Panc1 (cell line): ENCODE results near the gene PEPD. TPM values are rescaled to one million over a fixed set of nuclear protein-coding genes. Genes with fewer than 3 reads are reported as not detected.

Experiments
- ATAC-seq: fragments of 200-7000 bp; cut with Tn5 transposase; 2 replicates; pipeline ENCODE4 v1.9.1; 2020; ENCODE audit warnings: mild to moderate bottlenecking, moderate library complexity
- BruUV-seq: library from RNA; stranded (reverse); fragments of 400-500 nt; replicated peaks from 2 replicates; lab custom pipeline; 2021; lab: Mats Ljungman, UMichigan
- CTCF ChIA-PET: fragments of 300-600 bp; sonication (Branson Sonifier 250); formaldehyde crosslinking; loops from one replicate; lab custom pipeline; 2022; ENCODE audit warnings: antibody characterized with exemption; lab: Charles Lee
- POLR2A ChIA-PET: fragments of 300-600 bp; sonication (Branson Sonifier 250); formaldehyde crosslinking; loops from one replicate; lab custom pipeline; 2022; ENCODE audit warnings: antibody characterized with exemption; lab: Charles Lee
- DNase-seq: peaks from one replicate; pipeline ENCODE4 v3.0.0-alpha.2; 2010; ENCODE audit warnings: low read depth, low spot score
- H3K27ac ChIP-seq: 2 replicates; pipeline ENCODE4 v1.5.1; 2011; ENCODE audit warnings: mild to moderate bottlenecking, low read length, inconsistent platforms
- H3K27me3 ChIP-seq: fragments of 200-500 bp; sonication (Bioruptor generic); 2 replicates; pipeline ENCODE4 v1.6.0; 2014; ENCODE audit warnings: low read length, inconsistent platforms; ENCODE audit not compliant: control insufficient read depth, insufficient read depth
- H3K36me3 ChIP-seq: fragments of 200-500 bp; sonication (Bioruptor generic); 2 replicates; pipeline ENCODE4 v1.5.1; 2014; ENCODE audit warnings: inconsistent platforms, mild to moderate bottlenecking, low read length, moderate library complexity; ENCODE audit not compliant: control insufficient read depth, insufficient read depth
- H3K4me1 ChIP-seq: 2 replicates; pipeline ENCODE4 v1.5.1; 2011; ENCODE audit warnings: inconsistent platforms, mild to moderate bottlenecking, low read length, moderate library complexity; ENCODE audit not compliant: control insufficient read depth, insufficient read depth
- H3K4me3 ChIP-seq, 2 experiments: 2 replicates each; pipeline ENCODE4 v1.5.1; 2011 to 2012; ENCODE audit warnings: low read depth in 2 of 2, low read length in 2 of 2, mild to moderate bottlenecking in 2 of 2, inconsistent platforms in 1 of 2, moderate library complexity in 1 of 2
- H3K9me3 ChIP-seq: fragments of 200-500 bp; sonication (Bioruptor generic); 2 replicates; pipeline ENCODE4 v1.5.1; 2014; ENCODE audit warnings: low read depth, mild to moderate bottlenecking, inconsistent platforms, low read length, moderate library complexity; ENCODE audit not compliant: control insufficient read depth, insufficient read depth
- CTCF ChIP-seq: fragments of 450-650 bp; IDR thresholded peaks from 2 replicates; pipeline ENCODE4 v1.5.1; 2017; ENCODE audit warnings: mild to moderate bottlenecking
- POLR2AphosphoS5 ChIP-seq: IDR thresholded peaks from 2 replicates; pipeline ENCODE4 v1.6.1; 2012; ENCODE audit warnings: mild to moderate bottlenecking, low read depth, low read length, moderate library complexity
- REST ChIP-seq, 2 experiments: IDR thresholded peaks; 2 replicates each; pipeline ENCODE4 v1.6.1; 2011 to 2012; ENCODE audit warnings: low read depth in 2 of 2, control low read depth in 1 of 2, low read length in 1 of 2, mild to moderate bottlenecking in 1 of 2, moderate library complexity in 1 of 2; ENCODE audit not compliant: insufficient read depth in 1 of 2
- SIN3A ChIP-seq: IDR thresholded peaks from 2 replicates; pipeline ENCODE4 v1.6.1; 2012; ENCODE audit warnings: low read depth, mild to moderate bottlenecking, low read length, moderate library complexity, borderline replicate concordance; ENCODE audit not compliant: insufficient read depth
- TCF7L2 ChIP-seq: IDR thresholded peaks from 2 replicates; pipeline ENCODE4 v1.6.1; 2011; ENCODE audit warnings: mild to moderate bottlenecking, low read depth, low read length, inconsistent platforms
- in situ Hi-C: cut with HindIII; loops from 2 replicates; pipeline ENCODE4 v1.10.0; 2016; ENCODE audit warnings: low sequenced_read_pairs, low pct_unique_long_range_greater_than_20kb
- intact Hi-C: fragments of 100-400 bp; cut with micrococcal nuclease; formaldehyde crosslinking; loops from one replicate; pipeline ENCODE4 v1.10.0; 2022; ENCODE audit not compliant: unreplicated experiment
- total RNA-seq: library from RNA; stranded (reverse); gene quantifications from one replicate; pipeline ENCODE4 v1.2.1, GENCODE V29; 2021; ENCODE audit not compliant: unreplicated experiment

The PEPD gene
- total RNA-seq, 1 experiment from 2014 or later = 102 TPM

DNA sequence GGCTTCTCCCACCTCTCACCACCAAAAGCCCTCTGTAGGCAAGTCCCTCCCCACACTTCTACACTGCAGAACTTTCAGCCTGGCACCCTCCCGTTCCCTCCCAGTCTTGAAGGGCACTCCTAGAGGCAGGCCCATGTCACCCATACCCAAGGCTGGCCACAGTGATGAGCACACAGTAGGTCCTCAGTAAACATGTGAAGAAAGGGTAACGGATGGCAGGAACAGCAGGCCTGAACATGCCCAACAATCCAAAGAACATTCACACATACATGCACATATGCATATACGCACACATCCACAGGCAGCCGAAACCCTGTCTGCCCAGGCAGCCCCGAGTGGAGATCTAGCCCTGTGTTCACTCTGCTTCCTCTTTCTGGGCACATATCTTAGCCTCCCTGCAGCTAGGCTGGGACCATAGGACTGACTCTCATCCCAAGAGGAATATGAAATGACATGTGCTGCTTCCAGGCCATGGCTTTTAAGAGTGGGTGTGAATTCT is 92.9 kb downstream of the PEPD start:
- ChIA-PET POLR2A (no interaction called here), CTCF (interaction anchor here (2.4 kb wide), 1 partner anchor 342 kb away, joined by 45 read pairs; no protein-coding TSS in a partner anchor)
- H3K36me3 ChIP-seq = no peaks in the 10 kb centered on the region
- H3K4me3 ChIP-seq = no peak overlapping the region
- H3K27ac ChIP-seq = no peak overlapping the region
- TF ChIP-seq POLR2AphosphoS5 (no peak), TCF7L2 (no peak), SIN3A (no peak), CTCF (no peak), REST (IDR thresholded peaks at IDR 0.05; ENCODE audit: insufficient read depth in 1 of 2, low read depth in 2 of 2, low read length in 1 of 2) (no peak)
- BruUV-seq = no TSS peak
- no peaks in the 10 kb centered on the region for H3K9me3 ChIP-seq
- ATAC-seq (no peak), DNase-seq (no peak)
- peaks cover 5% of the 10 kb centered on the region; the same call in 1 of the 2 replicates for H3K4me1 ChIP-seq
- no peaks in the 10 kb centered on the region for H3K27me3 ChIP-seq
- intact Hi-C loops = no loop called here
- in situ Hi-C loops = no loop called here

DNA sequence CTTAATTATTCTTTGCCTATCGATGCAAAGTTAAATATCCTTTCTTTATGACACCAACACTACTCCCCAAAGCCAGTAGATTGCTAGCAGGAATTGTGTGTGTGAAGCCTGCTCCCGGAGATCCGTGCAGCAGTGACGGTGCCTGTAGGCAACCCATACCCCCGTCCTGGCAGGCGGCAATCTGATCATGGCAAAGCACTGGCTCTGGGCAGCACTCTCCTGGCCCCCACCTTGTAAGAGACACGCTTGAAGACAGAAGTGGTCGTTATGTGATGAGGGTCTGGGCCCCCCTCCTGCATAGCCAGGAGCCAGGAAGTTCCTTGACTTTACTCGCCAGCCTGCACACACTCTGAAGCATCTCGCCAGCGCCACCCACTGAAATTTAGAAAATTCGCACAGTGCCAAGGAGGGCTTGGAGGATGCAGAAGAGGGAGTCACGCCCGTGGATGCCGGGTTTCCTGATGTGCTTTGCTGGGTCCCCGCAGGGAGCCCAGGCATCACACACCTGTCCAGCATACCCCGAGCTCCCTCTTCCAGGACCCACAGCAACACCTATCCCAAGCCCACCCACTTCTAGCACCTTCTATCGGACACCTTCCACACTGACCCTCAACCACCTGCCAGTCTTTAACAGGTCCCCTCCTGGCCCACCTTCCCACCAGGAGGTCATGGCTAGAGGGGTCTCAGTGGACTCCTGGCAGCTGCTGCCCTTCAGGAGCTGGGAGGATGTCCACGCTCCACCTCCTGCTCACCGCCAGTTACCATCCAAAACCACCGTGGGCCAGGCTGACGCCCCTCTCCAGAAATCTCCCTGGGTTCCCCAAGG is 93.6 kb downstream of the PEPD start:
- ATAC-seq = no peak
- TF ChIP-seq CTCF (no peak), POLR2AphosphoS5 (no peak), SIN3A (no peak), TCF7L2 (no peak), REST (IDR thresholded peaks at IDR 0.05; ENCODE audit: insufficient read depth in 1 of 2, low read depth in 2 of 2, low read length in 1 of 2) (no peak)
- H3K4me1 ChIP-seq = peaks cover 5% of the 10 kb centered on the region; the same call in 1 of the 2 replicates
- intact Hi-C loops (no loop called here), in situ Hi-C loops (no loop called here)
- no peak for DNase-seq
- no peaks in the 10 kb centered on the region for H3K36me3 ChIP-seq
- no peaks in the 10 kb centered on the region for H3K9me3 ChIP-seq
- BruUV-seq = no TSS peak
- H3K27me3 ChIP-seq = no peaks in the 10 kb centered on the region
- ChIA-PET CTCF (interaction anchor here (0.9 kb wide), 1 partner anchor 12 kb away, joined by 3 read pairs; no protein-coding TSS in a partner anchor), POLR2A (no interaction called here)
- H3K27ac ChIP-seq = no peak overlapping the region
- no peak overlapping the region for H3K4me3 ChIP-seq
